NCI-H1105 treated with DMSO at 0.1 percent for 48 hours (cell line): ENCODE measurements around the gene SNX33.
"Not testable (repeated sequence)": the region's sequence is repeated elsewhere in the genome, so short reads cannot be mapped to it uniquely, and the experiment has no call there.

Source experiments
- DNase-seq: peaks from one replicate; lab custom pipeline; 2025; lab: John Stamatoyannopoulos, UW

Gene SNX33

DNA sequence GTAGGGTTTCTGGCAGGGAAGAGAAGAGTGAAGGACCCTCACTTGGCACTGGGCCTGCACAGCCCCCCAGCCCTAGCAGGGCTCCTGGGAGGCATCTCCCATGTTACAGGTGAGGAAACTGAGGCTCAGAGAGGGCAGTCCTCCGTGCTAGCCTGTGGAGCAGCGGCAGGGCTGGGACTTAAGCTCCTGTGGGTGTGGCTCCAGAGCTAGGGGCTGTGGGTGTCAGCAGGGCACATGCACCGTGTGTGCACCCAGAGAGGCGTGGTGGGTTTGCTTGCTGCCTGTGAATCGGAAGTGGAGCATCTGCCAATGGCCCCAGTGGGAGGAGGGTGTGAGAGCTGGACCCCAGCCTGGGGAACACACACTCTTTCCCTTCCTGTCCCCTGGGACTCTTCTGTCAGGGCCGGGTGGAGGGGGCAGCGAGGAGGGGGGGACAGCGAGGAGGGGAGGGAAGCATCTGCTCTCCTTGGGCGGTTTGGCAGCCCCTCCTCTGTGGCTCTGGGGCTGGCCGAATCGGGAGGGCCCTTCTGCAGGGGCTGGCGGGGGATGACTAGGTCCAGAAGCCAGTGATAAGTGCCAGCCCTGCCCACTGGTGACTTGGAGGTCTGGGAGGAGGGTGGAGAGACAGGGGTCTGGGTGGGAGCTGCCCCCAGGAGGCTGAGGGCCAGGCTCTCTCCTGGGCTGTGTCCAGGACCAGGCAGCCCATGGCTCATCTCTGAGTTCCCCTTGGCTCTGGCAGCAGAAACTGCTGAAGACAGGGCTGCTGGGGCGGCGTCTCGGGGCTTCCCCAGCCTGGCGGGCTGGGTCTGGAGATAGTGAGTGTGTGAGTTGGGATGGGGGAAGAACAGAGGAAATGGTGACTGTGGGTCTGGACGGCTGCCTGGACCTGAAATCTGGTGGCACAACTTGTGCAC lies 52.5 kb downstream of the SNX33 start:
- not testable (repeated sequence) for DNase-seq

DNA sequence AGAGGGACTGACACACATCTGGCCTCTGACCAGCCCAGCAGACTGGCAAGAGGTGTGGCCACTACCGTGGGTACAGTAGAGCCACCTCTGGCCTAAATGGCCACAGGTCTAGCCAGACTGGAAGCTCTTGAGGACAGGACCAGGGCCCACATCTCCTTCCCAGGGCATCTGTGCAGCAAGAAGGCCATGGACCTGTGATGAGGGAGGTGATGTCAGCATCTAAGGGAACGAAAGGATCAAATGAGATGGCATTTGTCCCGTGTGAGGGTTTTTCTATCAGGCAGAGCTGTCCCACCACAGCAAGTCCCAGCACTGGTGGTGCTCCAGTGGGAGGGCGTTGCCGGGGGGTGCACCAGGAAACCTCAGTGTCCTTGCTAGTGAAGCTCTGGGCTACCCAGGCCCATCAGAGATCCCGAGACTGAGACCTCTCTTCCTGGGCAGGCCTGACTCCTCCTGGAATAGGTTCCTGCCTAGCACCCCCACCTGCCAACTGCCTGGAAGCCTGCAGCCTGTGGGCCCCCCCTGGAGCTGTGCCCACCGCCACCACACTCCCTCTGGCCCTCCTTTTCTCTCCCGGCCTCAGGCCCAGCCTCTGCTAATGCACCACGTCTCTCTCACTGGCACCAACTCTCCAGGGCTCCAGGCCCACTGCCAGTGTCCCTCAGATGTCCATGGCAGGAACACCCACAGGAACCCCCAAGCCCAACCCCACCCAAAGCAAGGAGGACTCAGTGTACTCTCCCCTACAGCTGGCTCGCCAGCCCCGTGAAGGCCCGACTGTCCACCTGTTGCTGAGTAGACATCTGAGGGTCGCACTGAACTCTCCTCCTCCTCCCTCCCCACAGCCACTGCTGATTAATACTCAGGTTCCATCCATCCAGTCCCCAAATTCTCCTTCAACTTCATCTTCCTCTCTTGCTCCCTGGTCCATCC lies 53.6 kb downstream of the SNX33 start:
- not testable (repeated sequence) for DNase-seq

DNA sequence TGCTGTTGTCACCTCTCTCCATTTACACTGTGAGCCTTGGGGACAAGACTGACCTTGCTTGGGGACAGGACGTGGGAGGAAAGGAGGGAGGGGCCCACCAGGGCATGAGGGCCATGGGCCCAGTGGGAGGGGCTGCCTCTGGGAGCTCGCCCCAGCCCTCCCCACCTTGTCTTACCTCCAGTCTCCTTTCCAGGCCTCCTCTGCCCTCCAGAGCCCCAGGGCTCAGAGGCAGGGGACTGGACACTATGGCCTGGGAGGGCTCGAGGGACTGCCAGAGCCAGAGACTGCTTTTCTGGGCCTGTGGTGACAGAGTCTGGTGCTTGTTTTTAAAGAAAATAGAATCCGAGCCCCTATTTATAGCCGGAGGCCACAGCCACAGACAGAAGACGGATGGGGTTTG lies 54.7 kb downstream of the SNX33 start:
- no peak for DNase-seq

DNA sequence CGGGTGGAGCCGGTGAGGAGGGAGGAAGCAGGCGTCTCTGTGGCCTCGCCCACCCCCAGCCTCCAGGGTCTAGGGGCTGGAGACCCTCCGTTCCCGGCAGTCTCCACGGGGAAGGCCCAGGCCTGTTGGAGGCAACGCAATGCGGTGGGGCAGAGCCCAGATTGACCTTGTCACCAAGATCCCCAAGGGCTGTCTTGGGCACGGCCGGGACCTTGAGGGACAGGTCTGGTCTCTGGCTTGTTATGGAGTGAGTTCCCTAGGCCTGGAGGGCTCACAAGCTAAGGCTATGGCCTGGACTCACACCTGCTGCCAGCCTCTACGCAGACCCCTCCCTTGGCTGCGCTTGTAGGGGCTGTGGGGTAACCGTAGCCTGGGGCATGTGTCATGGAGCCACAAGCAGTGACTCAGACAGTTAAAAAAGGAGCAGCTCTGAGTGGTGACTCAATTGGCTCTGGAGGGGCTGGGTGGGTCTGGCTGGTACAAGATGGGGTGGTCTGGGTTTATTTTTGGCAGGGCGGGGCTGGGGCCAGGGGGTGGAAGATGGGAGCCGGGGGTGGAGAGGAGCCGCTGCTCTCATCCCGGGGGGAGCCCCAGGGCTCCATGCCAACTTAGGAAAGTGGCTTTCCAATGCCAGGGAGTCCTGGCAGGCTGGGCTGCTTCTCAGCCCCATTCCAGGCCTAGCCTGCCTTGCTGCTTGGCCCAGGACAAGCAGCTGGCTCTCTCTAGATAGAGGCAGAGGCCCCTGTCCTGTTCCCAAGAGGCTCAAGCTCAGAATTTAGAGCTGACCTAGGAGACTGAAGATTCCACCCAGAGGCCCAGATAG lies 55.9 kb downstream of the SNX33 start:
- DNase-seq, result not testable (repeated sequence)

DNA sequence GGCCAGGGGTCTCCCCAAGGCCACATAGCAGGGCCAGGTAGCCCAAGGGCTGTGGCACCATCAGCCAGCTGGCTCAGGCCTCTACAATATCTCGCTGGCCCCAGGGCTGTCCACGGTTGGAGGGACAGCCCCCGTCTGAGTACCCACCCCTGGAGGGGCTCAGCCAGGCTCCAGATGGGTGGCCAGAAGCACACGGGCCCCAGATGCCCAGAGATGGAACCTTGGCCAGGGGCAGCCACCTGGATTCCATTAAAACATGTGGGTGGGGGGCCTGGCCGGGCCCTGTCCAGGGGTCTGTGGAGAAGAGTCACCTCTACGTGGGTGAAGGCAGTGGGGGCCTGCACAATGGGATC lies 56.5 kb downstream of the SNX33 start:
- no peak for DNase-seq

DNA sequence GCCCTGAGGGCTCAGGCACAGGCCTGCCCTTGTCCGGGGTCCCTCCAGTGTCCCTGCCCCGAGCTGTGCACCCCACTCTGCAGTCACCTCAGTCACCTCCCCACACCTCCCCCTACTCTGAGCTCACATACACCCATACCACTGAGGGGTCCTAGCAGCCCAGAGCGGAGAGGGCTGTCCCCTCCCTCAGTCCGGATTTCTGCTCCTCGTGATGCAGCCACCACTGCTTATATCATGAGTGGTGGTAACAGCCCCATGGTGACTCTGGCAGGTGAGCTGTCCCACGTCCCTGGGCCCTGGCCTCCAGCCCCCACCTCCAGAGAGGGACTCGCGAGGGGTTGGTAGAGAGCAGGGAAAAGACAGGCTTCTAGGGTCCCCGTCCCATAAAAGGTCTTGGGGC lies 56.9 kb downstream of the SNX33 start:
- DNase-seq, result no peak

DNA sequence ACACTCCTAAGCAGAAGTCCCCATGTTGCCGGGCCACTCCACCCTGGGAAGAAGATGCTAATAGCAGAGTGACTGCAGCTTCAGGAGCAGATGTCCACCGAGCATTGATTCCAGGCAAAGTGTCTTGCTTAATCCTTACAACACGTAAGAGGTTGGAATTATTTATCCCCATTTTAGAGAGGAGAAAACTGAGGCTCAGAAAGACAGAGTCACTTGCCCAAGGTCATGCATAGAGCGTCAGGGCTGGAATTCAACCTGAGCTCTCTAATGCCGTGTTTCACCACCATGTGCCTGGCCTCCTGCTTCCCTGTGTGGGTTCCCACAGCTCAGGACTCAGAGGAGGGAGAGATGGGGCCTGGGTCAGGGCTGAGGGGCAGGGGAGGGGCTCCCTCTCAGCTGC lies 57.7 kb downstream of the SNX33 start:
- not testable (repeated sequence) for DNase-seq

DNA sequence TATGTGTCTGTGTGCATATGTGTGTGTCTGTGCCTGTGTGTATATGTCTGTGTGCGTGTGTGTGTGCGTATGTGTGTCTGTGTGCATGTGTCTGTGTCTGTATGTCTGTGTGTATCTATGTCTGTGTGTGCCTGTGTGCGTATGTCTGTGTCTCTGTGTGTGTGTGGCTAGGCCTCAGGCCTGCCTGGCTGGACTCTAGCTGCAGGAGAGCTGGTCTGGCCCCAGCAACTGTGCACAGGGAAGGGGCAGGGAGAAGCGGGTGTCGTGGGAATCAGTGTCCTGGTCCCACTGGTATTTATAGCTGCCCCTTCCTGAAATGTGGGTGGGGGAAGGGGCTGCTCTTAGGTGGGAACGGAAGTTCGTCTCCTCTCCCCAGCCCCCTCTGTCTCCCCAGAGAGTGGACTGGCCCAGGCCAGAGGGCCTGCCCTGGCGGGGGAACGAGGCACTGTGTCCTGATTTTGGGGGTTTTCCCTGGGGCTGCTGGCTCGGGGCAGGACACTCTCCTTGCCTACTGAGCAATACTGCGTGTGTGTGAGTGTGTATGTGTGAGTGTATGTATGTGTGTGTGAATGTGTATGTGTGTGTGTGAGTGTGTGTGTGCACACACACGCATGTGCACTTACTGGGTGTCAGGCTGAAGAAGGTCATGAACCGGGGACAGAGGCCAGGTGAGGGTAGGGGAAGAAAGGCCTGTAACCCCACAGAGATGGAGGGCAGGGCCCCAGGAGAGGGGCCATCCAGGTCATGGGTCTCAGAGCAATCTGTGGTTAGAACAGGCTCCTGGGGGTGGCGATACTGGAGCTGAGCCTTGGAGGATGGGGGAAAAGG lies 58.4 kb downstream of the SNX33 start:
- DNase-seq, result no peak

DNA sequence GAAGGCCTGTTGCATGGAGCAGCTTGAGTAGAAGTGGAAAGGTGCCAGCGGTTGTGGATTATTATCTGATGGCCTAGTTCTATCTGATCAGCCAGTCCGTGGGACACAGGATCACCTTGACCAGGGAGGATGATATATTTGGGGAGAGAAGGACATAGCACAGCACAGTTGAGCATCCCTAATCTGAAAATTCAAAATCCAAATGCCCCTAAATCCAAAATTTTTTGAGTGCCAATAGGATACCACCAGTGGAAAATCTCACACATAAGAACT lies 58.9 kb downstream of the SNX33 start:
- DNase-seq, result no peak

DNA sequence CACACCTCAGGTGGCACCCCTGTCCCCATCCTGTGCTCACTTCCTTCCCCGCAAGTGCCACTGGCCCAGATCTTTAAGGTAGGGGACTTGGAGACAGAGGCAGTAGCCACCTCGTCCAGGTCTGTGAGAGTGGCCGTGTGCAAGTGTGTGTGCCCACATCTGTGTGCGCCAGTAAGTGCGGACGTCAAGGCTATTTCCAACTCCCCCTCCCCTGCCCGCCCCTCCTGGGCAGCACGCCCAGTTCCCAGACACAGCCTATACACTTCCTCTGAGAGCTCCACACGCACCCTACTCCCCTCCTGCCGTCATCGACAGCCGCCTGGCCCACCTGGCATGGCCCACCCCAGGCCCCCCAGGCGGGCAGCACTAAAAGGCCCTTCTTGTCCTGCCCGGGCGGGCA lies 61.7 kb downstream of the SNX33 start:
- DNase-seq, result not testable (repeated sequence)

DNA sequence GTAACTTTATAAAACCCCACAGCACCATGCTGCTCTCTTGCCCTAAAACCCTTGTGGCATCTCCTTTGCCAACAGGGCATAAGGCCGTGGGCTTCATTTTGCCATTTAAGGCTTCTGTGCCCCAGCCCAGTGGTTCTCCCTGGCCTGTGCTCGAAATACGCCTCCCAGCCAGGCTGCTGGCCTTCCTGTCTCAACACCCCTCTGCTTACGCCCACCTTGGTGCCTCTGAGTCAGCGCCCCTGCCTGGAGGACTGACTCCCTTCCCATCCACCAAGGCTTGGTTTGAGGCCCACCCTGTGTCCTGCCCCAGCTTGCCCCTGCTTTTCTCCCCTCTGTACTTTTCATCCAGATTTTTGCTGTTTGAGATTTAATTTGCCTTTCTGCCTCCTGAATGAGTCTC lies 63.2 kb downstream of the SNX33 start:
- DNase-seq, result not testable (repeated sequence)

DNA sequence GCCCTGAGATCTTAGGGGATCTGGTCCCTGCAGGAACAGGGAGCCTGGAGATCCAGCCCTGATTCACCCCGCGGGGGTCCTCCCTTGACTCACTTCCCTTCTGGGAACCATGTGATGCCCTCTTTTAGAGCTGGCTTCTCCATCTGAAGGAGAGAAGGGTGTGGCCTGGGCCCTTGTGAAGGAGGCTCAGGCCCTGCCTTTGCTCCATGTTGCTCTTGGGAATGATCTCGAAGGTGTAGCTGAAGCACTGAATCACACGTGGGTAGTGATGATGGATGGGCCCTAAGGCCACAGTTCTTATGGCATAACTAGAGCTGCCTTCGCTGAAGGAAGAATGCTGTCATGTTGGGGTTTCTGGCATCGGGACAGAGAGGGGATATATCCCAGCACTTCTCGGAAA lies 63.8 kb downstream of the SNX33 start:
- not testable (repeated sequence) for DNase-seq
